T1000 (cell line): ENCODE measurements around the gene LPAR3.

Experiments
- DNase-seq: peaks from one replicate; lab custom pipeline; 2025; ENCODE audit warnings: mixed read lengths; lab: John Stamatoyannopoulos, UW

The LPAR3 gene

GRCh38 chr1:84774669-84775534, 118.1 kb downstream of the LPAR3 start:
- no peak for DNase-seq

- no peak for DNase-seq
Measured at GRCh38 chr1:84773933-84774497, 119.0 kb downstream of the LPAR3 start.

GRCh38 chr1:84773195-84773594, 119.8 kb downstream of the LPAR3 start:
- no peak for DNase-seq

GRCh38 chr1:84772428-84772943, 120.5 kb downstream of the LPAR3 start:
- DNase-seq = peak; percentile 42

- no peak for DNase-seq
Measured at GRCh38 chr1:84771895-84772294, 121.1 kb downstream of the LPAR3 start.

GRCh38 chr1:84770481-84770880, 122.5 kb downstream of the LPAR3 start:
- no peak for DNase-seq

- DNase-seq = no peak
Measured at GRCh38 chr1:84769636-84770035, 123.4 kb downstream of the LPAR3 start.

- no peak for DNase-seq
Measured at GRCh38 chr1:84768634-84769033, 124.4 kb downstream of the LPAR3 start.

- DNase-seq = no peak
Measured at GRCh38 chr1:84763912-84764680, 128.9 kb downstream of the LPAR3 start.

- DNase-seq = no peak
Measured at GRCh38 chr1:84762664-84763063, 130.3 kb downstream of the LPAR3 start.
